ENCODE data around the gene GPR39. TPM values are rescaled to one million over a fixed set of nuclear protein-coding genes. Genes with fewer than 3 reads are reported as not detected.

Gene GPR39
- total and polyA plus RNA-seq, 2 donors (not counting 1 experiment from before 2014, with no cell fraction given) = 1.00 to 1.3 TPM

DNA sequence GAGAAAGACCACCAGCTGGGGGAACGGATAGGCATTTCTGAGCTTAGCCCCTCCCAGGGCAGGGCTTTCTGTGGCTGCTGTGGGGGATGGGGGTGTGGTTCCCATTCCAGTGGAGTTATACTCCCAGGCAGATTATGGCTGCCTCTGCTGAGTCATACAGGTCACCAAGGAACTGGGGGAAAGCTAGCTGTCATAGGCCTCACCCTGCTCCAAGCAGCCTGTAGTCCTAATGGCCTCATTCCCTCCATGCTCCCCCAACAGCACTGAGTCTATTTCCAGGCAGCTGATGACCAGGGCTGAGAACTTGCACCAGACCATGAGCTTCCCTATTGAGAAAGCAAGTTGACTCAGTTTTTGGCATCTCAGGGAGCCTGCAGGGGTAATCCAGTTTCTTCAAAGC, 87.1 kb downstream of the GPR39 start:
- Histone ChIP-seq H3K27ac (ENCODE audit: insufficient read depth, low read length) (no peak overlapping the region), H3K4me2 (ENCODE audit: extremely low read depth, insufficient read depth, low read length) (no peak overlapping the region), H3K9ac (ENCODE audit: insufficient read depth, low read length) (no peak overlapping the region), H2AFZ (ENCODE audit: low read length) (no peak overlapping the region), H4K20me1 (ENCODE audit: control insufficient read depth, extremely low read depth, insufficient read depth, low read length) (no peaks in the 10 kb centered on the region), H3K79me2 (ENCODE audit: control insufficient read depth, insufficient read depth, low read length) (no peaks in the 10 kb centered on the region), H3K4me1 (ENCODE audit: control insufficient read depth, extremely low read depth, insufficient read depth, low read length) (no peaks in the 10 kb centered on the region), H3K36me3 (ENCODE audit: control insufficient read depth, insufficient read depth, low read length) (no peaks in the 10 kb centered on the region), H3K27me3 (ENCODE audit: control insufficient read depth, insufficient read depth, low read length) (no peaks in the 10 kb centered on the region), H3K4me3 (replicated peaks in 1 of 4; ENCODE audit: control extremely low read depth in 1 of 4, insufficient read depth in 1 of 4, low read depth in 3 of 4, low read length in 4 of 4) (no peak overlapping the region), H3K9me3 (ENCODE audit: control insufficient read depth, insufficient read depth, low read depth, low read length) (no peaks in the 10 kb centered on the region)
- peak in 1 of 2 donors; percentile 19 for DNase-seq (ENCODE audit: low read depth in 2 of 2)
- no peak for TF ChIP-seq EZH2 (IDR thresholded peaks at IDR 0.05; ENCODE audit: low read length, missing control alignments)
- TF ChIP-seq, protein P1, sequence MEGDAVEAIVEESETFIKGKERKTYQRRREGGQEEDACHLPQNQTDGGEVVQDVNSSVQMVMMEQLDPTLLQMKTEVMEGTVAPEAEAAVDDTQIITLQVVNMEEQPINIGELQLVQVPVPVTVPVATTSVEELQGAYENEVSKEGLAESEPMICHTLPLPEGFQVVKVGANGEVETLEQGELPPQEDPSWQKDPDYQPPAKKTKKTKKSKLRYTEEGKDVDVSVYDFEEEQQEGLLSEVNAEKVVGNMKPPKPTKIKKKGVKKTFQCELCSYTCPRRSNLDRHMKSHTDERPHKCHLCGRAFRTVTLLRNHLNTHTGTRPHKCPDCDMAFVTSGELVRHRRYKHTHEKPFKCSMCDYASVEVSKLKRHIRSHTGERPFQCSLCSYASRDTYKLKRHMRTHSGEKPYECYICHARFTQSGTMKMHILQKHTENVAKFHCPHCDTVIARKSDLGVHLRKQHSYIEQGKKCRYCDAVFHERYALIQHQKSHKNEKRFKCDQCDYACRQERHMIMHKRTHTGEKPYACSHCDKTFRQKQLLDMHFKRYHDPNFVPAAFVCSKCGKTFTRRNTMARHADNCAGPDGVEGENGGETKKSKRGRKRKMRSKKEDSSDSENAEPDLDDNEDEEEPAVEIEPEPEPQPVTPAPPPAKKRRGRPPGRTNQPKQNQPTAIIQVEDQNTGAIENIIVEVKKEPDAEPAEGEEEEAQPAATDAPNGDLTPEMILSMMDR (conservative IDR thresholded peaks at IDR 0.05 in 1 of 2, IDR thresholded peaks at IDR 0.05 in 1 of 2; ENCODE audit: low read depth in 1 of 2, low read length in 2 of 2) = no peak

DNA sequence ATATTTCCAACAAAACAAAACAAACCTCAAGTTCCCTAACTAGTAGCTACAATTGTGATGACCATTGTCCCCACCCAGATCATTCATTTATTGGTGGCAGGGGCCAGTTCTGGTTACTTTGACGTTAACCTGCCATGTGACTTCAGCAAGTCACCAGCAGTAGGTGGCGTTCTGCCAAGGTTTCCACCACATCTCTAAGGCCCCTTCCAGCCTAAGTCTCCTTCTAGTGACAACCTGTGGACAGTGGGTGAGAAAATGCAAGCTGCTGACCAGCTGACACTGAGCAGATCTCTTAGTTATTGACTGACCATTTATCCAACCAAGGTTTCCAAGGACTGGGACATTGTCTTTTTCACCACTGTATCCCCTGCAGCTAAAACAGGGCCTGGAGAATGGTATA, 98.4 kb downstream of the GPR39 start:
- no peak for DNase-seq (ENCODE audit: low read depth in 2 of 2)
- H3K4me1 ChIP-seq (ENCODE audit: control insufficient read depth, extremely low read depth, insufficient read depth, low read length) = no peaks in the 10 kb centered on the region
- TF ChIP-seq, protein P1 (conservative IDR thresholded peaks at IDR 0.05 in 1 of 2, IDR thresholded peaks at IDR 0.05 in 1 of 2; ENCODE audit: low read depth in 1 of 2, low read length in 2 of 2) = no peak
- TF ChIP-seq EZH2 (IDR thresholded peaks at IDR 0.05; ENCODE audit: low read length, missing control alignments) = no peak

DNA sequence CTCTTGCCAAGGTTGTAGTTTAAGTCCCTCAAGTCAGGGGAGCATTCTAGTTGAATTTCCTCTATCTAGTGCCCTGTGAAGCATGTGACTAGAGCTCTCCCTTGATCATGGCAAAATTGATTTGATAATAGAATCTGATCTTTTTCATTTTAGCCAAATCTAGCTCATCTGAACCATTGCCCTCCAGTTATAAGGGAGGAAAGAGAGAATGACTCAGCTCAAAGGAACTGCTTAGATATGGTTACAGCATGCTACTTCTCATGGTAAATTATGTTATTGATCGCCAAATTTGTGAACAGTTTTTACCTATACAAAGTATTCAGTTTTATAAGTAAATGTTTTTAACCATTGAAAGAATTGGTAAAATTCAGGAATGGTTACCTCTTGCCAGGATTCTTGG, 100.8 kb downstream of the GPR39 start:
- Histone ChIP-seq H2AFZ (ENCODE audit: low read length) (no peak overlapping the region), H3K36me3 (ENCODE audit: control insufficient read depth, insufficient read depth, low read length) (no peaks in the 10 kb centered on the region), H3K79me2 (ENCODE audit: control insufficient read depth, insufficient read depth, low read length) (no peaks in the 10 kb centered on the region), H4K20me1 (ENCODE audit: control insufficient read depth, extremely low read depth, insufficient read depth, low read length) (no peaks in the 10 kb centered on the region), H3K4me2 (ENCODE audit: extremely low read depth, insufficient read depth, low read length) (no peak overlapping the region), H3K4me1 (ENCODE audit: control insufficient read depth, extremely low read depth, insufficient read depth, low read length) (no peaks in the 10 kb centered on the region), H3K4me3 (replicated peaks in 1 of 4; ENCODE audit: control extremely low read depth in 1 of 4, insufficient read depth in 1 of 4, low read depth in 3 of 4, low read length in 4 of 4) (no peak overlapping the region), H3K9ac (ENCODE audit: insufficient read depth, low read length) (no peak overlapping the region), H3K27me3 (ENCODE audit: control insufficient read depth, insufficient read depth, low read length) (no peaks in the 10 kb centered on the region), H3K9me3 (ENCODE audit: control insufficient read depth, insufficient read depth, low read depth, low read length) (no peaks in the 10 kb centered on the region), H3K27ac (ENCODE audit: insufficient read depth, low read length) (no peak overlapping the region)
- no peak for TF ChIP-seq EZH2 (IDR thresholded peaks at IDR 0.05; ENCODE audit: low read length, missing control alignments)
- TF ChIP-seq, protein P1 (conservative IDR thresholded peaks at IDR 0.05 in 1 of 2, IDR thresholded peaks at IDR 0.05 in 1 of 2; ENCODE audit: low read depth in 1 of 2, low read length in 2 of 2) = no peak
- peak in 1 of 2 donors; percentile 9 for DNase-seq (ENCODE audit: low read depth in 2 of 2)

More for the DNA sequence above, 98.4 kb downstream of the GPR39 start:
- no peak overlapping the region for H3K27ac ChIP-seq (ENCODE audit: insufficient read depth, low read length)
- H3K9ac ChIP-seq (ENCODE audit: insufficient read depth, low read length) = no peak overlapping the region
- H3K4me3 ChIP-seq (replicated peaks in 1 of 4; ENCODE audit: control extremely low read depth in 1 of 4, insufficient read depth in 1 of 4, low read depth in 3 of 4, low read length in 4 of 4) = no peak overlapping the region
- H2AFZ ChIP-seq (ENCODE audit: low read length) = no peak overlapping the region
- H3K27me3 ChIP-seq (ENCODE audit: control insufficient read depth, insufficient read depth, low read length) = no peaks in the 10 kb centered on the region
- H3K79me2 ChIP-seq (ENCODE audit: control insufficient read depth, insufficient read depth, low read length) = no peaks in the 10 kb centered on the region
- no peak overlapping the region for H3K4me2 ChIP-seq (ENCODE audit: extremely low read depth, insufficient read depth, low read length)
- H3K36me3 ChIP-seq (ENCODE audit: control insufficient read depth, insufficient read depth, low read length) = no peaks in the 10 kb centered on the region
- H4K20me1 ChIP-seq (ENCODE audit: control insufficient read depth, extremely low read depth, insufficient read depth, low read length) = no peaks in the 10 kb centered on the region
- H3K9me3 ChIP-seq (ENCODE audit: control insufficient read depth, insufficient read depth, low read depth, low read length) = no peaks in the 10 kb centered on the region
